Kidney epithelial cell (primary cell): ENCODE data around the gene HSPA1B. TPM values are rescaled to one million over a fixed set of nuclear protein-coding genes. Genes with fewer than 3 reads are reported as not detected.
"Not testable (repeated sequence)": the region's sequence is repeated elsewhere in the genome, so short reads cannot be mapped to it uniquely, and the experiment has no call there.

Experiments used
- DNase-seq: peaks from one replicate; pipeline ENCODE4 v3.0.0-alpha.2; 2010; ENCODE audit warnings: low read depth
- H3K27me3 ChIP-seq: 2 replicates; pipeline ENCODE4 v1.6.0; 2011; ENCODE audit warnings: low read length; ENCODE audit not compliant: control insufficient read depth, insufficient read depth
- H3K36me3 ChIP-seq: 2 replicates; pipeline ENCODE4 v1.5.1; 2011; ENCODE audit warnings: low read length; ENCODE audit not compliant: control insufficient read depth, insufficient read depth
- H3K4me3 ChIP-seq: 2 replicates; pipeline ENCODE4 v1.5.1; 2011; ENCODE audit warnings: low read depth, mild to moderate bottlenecking, control low read depth, low read length
- CTCF ChIP-seq: IDR thresholded peaks from 2 replicates; pipeline ENCODE4 v1.5.1; 2011; ENCODE audit warnings: mild to moderate bottlenecking, moderate library complexity, low read length, control low read depth, inconsistent platforms; ENCODE audit not compliant: insufficient read depth, poor library complexity, severe bottlenecking
- total RNA-seq: library from RNA; depleted of rRNA; stranded (reverse); fragments of >200 nt; gene quantifications from 2 replicates; pipeline ENCODE4 v1.2.3, GENCODE V29; 2015

Gene HSPA1B
- total RNA-seq, 1 donor from 2014 or later: 68.3 TPM

GRCh38 chr6:31819871-31820299 lies 7.7 kb upstream of the HSPA1B start:
- Histone ChIP-seq H3K36me3 (no peaks in the 10 kb centered on the region), H3K27me3 (no peaks in the 10 kb centered on the region), H3K4me3 (no peak overlapping the region)
- no peak for DNase-seq
- no peak for TF ChIP-seq CTCF

GRCh38 chr6:31820399-31820798 lies 7.1 kb upstream of the HSPA1B start:
- not testable (repeated sequence) for H3K4me3 ChIP-seq, DNase-seq, H3K27me3 ChIP-seq, H3K36me3 ChIP-seq

DNA sequence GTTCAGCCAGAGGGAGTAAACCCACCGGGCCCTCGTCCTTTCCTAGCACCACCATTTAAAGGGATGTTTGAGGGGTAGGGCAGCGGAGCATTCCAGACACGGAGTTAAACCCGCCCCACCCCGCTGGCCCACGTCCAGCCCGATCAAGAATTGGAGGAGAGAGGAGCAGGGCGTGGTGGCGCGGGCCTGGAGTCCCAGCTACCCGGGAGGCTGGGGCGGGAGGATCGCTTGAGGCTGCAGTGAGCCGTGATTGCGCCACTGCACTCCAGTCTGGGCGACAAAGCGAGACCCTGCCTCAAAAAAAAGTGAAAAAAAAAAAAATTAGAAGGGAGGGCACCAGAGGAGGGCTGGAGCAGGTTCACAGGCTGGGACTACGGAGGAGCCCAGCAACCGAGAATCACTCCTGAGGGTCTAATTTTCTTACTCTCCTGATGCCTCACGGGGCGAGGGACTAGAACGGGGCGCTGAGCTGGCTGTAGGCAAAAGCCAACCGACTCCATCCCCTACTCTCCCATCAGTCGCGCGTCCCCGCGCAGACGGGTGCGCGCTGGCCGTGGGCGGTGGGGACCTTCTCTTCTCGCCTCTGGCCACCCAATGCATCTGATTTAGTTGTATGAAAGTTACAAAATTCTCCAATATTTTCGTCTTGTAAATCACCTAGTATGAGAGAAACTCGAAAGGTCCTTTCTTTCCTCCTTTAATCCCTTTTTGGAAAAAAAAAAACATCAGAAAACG lies 6.1 kb upstream of the HSPA1B start:
- H3K27me3 ChIP-seq: no peaks in the 10 kb centered on the region
- no peak for DNase-seq
- no peaks in the 10 kb centered on the region for H3K36me3 ChIP-seq
- H3K4me3 ChIP-seq: peak overlapping the region; percentile 31
- TF ChIP-seq CTCF: no peak

GRCh38 chr6:31822036-31822821 lies 5.3 kb upstream of the HSPA1B start:
- no peaks in the 10 kb centered on the region for H3K36me3 ChIP-seq
- no peak for DNase-seq
- TF ChIP-seq CTCF: no peak
- H3K27me3 ChIP-seq: no peaks in the 10 kb centered on the region
- H3K4me3 ChIP-seq: peak overlapping the region; percentile 31

DNA sequence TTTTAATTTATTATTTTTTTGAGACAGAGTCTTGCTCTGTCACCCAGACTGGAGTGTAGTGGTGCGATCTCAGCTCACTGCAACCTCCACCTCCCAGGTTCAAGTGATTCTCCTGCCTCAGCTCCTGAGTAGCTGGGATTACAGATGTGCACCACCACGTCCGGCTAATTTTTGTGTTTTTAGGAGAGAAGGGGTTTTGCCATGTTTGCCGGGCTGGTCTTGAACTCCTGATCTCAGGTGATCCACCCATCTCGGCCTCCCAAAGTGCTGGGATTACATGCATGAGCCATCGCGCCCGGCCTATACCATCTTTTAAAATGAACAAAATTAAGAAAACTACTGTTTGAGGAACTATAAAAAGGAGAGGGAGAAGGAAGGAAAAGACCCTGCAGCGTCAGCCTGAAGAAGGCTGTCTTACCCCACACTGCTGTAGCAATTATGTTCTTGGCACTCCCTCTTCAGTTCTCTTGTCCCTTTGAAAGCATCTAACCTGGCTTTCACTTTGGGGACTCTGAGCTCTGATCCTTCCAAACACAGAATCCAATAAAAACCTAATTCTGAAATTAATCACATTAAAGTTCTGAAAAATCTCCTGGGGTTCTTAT lies 3.8 kb upstream of the HSPA1B start:
- not testable (repeated sequence) for H3K4me3 ChIP-seq, DNase-seq, H3K27me3 ChIP-seq, H3K36me3 ChIP-seq

DNA sequence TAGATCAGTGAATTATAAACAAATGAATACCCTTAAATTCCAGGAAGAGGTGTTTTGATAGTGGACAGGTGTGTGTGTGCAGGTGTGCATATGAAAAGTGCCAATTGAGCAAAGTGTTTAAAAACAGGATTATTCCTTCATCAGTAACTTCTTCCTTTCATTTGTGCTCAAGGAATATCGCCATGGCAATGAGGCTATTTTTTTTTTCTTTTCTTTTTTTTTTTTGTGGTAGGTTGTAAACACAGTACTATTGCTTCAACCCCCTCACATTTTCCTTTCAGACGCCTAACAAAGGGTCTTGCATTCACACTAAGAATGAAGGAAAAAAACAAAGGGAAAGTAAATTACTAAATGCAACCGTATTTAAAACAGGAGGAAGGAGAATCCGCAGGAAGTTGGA lies 2.0 kb upstream of the HSPA1B start:
- no peak for DNase-seq
- no peak for TF ChIP-seq CTCF
- Histone ChIP-seq H3K4me3 (no peak overlapping the region), H3K36me3 (no peaks in the 10 kb centered on the region), H3K27me3 (no peaks in the 10 kb centered on the region)
